Keratinocyte (primary cell): ENCODE results near the gene PRG2. TPM values are rescaled to one million over a fixed set of nuclear protein-coding genes. Genes with fewer than 3 reads are reported as not detected.

ENCODE experiments used
- DNase-seq: peaks from one replicate; pipeline ENCODE4 v3.0.0-alpha.2; 2011; ENCODE audit warnings: low read depth, missing footprints, low spot score
- FAIRE-seq: peaks from 2 replicates; lab custom pipeline; 2011; peaks lifted over from hg19 to GRCh38; lab: Jason Lieb, UNC
- H2AFZ ChIP-seq: 2 replicates; pipeline ENCODE4 v1.6.0; 2012; ENCODE audit warnings: low read length, control low read depth, inconsistent platforms; ENCODE audit not compliant: control insufficient read depth
- H3K27ac ChIP-seq: 2 replicates; pipeline ENCODE4 v1.5.1; 2011; ENCODE audit warnings: low read length; ENCODE audit not compliant: control insufficient read depth, insufficient read depth
- H3K27me3 ChIP-seq: 3 replicates; pipeline ENCODE4 v1.6.0; 2011; ENCODE audit warnings: low read length; ENCODE audit not compliant: control insufficient read depth, insufficient read depth; ENCODE audit errors: extremely low read depth
- H3K36me3 ChIP-seq, 2 experiments: 2 replicates in 1 of 2; 3 replicates in 1 of 2; pipeline ENCODE4 v1.5.1; 2011; ENCODE audit warnings: low read length in 2 of 2, mild to moderate bottlenecking in 1 of 2; ENCODE audit not compliant: control insufficient read depth in 2 of 2, insufficient read depth in 2 of 2; ENCODE audit errors: extremely low read depth in 1 of 2
- H3K4me1 ChIP-seq: 3 replicates; pipeline ENCODE4 v1.5.1; 2011; ENCODE audit warnings: low read length; ENCODE audit not compliant: control insufficient read depth, insufficient read depth; ENCODE audit errors: extremely low read depth
- H3K4me2 ChIP-seq: 3 replicates; pipeline ENCODE4 v1.6.0; 2011; ENCODE audit warnings: low read depth, low read length; ENCODE audit not compliant: control insufficient read depth, insufficient read depth; ENCODE audit errors: extremely low read depth
- H3K4me3 ChIP-seq, 3 experiments: fragments of 200-600 bp in 1 of 3; sonication (generic) in 1 of 3; 2 replicates in 2 of 3; 3 replicates in 1 of 3; pipeline ENCODE4 v1.5.1; 2011 to 2016; ENCODE audit warnings: low read length in 3 of 3, mild to moderate bottlenecking in 3 of 3, control low read depth in 2 of 3, inconsistent platforms in 1 of 3, low read depth in 1 of 3, mixed read lengths in 1 of 3, mixed run types in 1 of 3, moderate library complexity in 1 of 3; ENCODE audit not compliant: control insufficient read depth in 2 of 3, insufficient read depth in 2 of 3; ENCODE audit errors: extremely low read depth in 1 of 3
- H3K79me2 ChIP-seq: 2 replicates; pipeline ENCODE4 v1.6.0; 2012; ENCODE audit warnings: low read length; ENCODE audit not compliant: control insufficient read depth, insufficient read depth
- H3K9ac ChIP-seq: 3 replicates; pipeline ENCODE4 v1.6.0; 2011; ENCODE audit warnings: low read length; ENCODE audit not compliant: control insufficient read depth, insufficient read depth; ENCODE audit errors: extremely low read depth
- H3K9me1 ChIP-seq: 3 replicates; pipeline ENCODE4 v1.6.0; 2011; ENCODE audit warnings: low read length; ENCODE audit not compliant: control insufficient read depth, insufficient read depth; ENCODE audit errors: extremely low read depth
- H3K9me3 ChIP-seq: 2 replicates; pipeline ENCODE4 v1.5.1; 2012; ENCODE audit warnings: low read depth, low read length; ENCODE audit not compliant: control insufficient read depth
- H4K20me1 ChIP-seq: 3 replicates; pipeline ENCODE4 v1.6.0; 2011; ENCODE audit warnings: low read length; ENCODE audit not compliant: control insufficient read depth, insufficient read depth; ENCODE audit errors: extremely low read depth
- CTCF ChIP-seq, 3 experiments: IDR thresholded peaks in 1 of 3; conservative IDR thresholded peaks in 1 of 3; optimal IDR thresholded peaks in 1 of 3; 2 replicates in 2 of 3; 3 replicates in 1 of 3; pipeline versions ENCODE3 to v1.5.1; 2011; ENCODE audit warnings: low read length in 3 of 3, mild to moderate bottlenecking in 3 of 3, moderate library complexity in 2 of 3, control low read depth in 1 of 3, inconsistent platforms in 1 of 3; ENCODE audit not compliant: insufficient read depth in 2 of 3; ENCODE audit errors: extremely low read depth in 1 of 3
- EZH2 ChIP-seq: IDR thresholded peaks from one replicate; pipeline ENCODE4 v1.6.1; 2012; ENCODE audit warnings: inconsistent platforms, mild to moderate bottlenecking, low read length, moderate library complexity
- dilution Hi-C: fragments of 300-500 bp; cut with MboI; formaldehyde crosslinking; loops from one replicate; pipeline ENCODE4 v1.7.0; 2020; ENCODE audit warnings: low sequenced_read_pairs; ENCODE audit not compliant: extremely low pct_ligation_motif_present
- polyA plus RNA-seq, 5 experiments: library from polyadenylated mRNA; depleted of rRNA in 3 of 5; stranded (reverse) in 3 of 5; stranded (forward) in 1 of 5; unstranded in 1 of 5; fragments of >200 nt; gene quantifications; 1 replicate in 1 of 5; 2 replicates in 3 of 5; 3 replicates in 1 of 5; pipeline versions ENCODE4 v1.2.1 to v1.2.3, GENCODE V29; 2011 to 2012; ENCODE audit warnings: missing spikeins in 2 of 5, low read depth in 1 of 5, low replicate concordance in 1 of 5

The PRG2 gene
- polyA plus RNA-seq, 1 donor (not counting 4 experiments of a cell fraction or from before 2014, with no cell fraction given), result 0.09 TPM

- FAIRE-seq, result no peak
- no peak for TF ChIP-seq CTCF (optimal IDR thresholded peaks at IDR 0.05 in 1 of 3, IDR thresholded peaks at IDR 0.05 in 1 of 3, conservative IDR thresholded peaks at IDR 0.05 in 1 of 3; ENCODE audit: extremely low read depth in 1 of 3, insufficient read depth in 2 of 3, low read length in 3 of 3)
- no peak for TF ChIP-seq EZH2
- no peaks in the 10 kb centered on the region for H3K9me3 ChIP-seq
- no peak overlapping the region for H3K4me3 ChIP-seq
- peak overlapping the region; percentile 91 for H3K9ac ChIP-seq
- peaks cover 42% of the 10 kb centered on the region for H3K4me1 ChIP-seq
- dilution Hi-C loops, result no loop called here
- H3K4me2 ChIP-seq, result peak overlapping the region; percentile 75
- no peaks in the 10 kb centered on the region for H4K20me1 ChIP-seq
- H3K79me2 ChIP-seq, result peaks cover 18% of the 10 kb centered on the region
- DNase-seq, result no peak
- no peaks in the 10 kb centered on the region for H3K27me3 ChIP-seq
- H3K9me1 ChIP-seq, result no peaks in the 10 kb centered on the region
- H2AFZ ChIP-seq, result peak overlapping the region; percentile 22
- H3K27ac ChIP-seq, result peak overlapping the region; percentile 98
- peaks cover 0 to 12% of the 10 kb centered on the region in 2 experiments for H3K36me3 ChIP-seq
Measured at GRCh38 chr11:57427727-57428082, 37.3 kb upstream of the PRG2 start.

GRCh38 chr11:57426929-57427726 lies 36.7 kb upstream of the PRG2 start, which contains the start of gene SLC43A3:
Gene SLC43A3 (minus strand): TSS chr11:57427121. CDS start chr11:57426172, 949 bp downstream.
- Histone ChIP-seq H3K27ac (peak within 1 kb of the TSS; percentile 98), H3K79me2 (peaks cover 22% of the 10 kb centered on the region), H4K20me1 (no peaks in the 10 kb centered on the region), H3K27me3 (no peaks in the 10 kb centered on the region), H3K4me2 (peak within 1 kb of the TSS; percentile 75), H3K9ac (peak within 1 kb of the TSS; percentile 91), H3K9me3 (no peaks in the 10 kb centered on the region), H3K4me1 (peaks cover 42% of the 10 kb centered on the region), H3K36me3 (peaks cover 0 to 14% of the 10 kb centered on the region in 2 experiments), H3K9me1 (no peaks in the 10 kb centered on the region), H2AFZ (peak within 1 kb of the TSS; percentile 64), H3K4me3 (peak within 1 kb of the TSS; percentile 39 to 80 (median 64))
- FAIRE-seq (peak; percentile 83), DNase-seq (no peak)
- dilution Hi-C loops, result no loop called here
- TF ChIP-seq CTCF (optimal IDR thresholded peaks at IDR 0.05 in 1 of 3, IDR thresholded peaks at IDR 0.05 in 1 of 3, conservative IDR thresholded peaks at IDR 0.05 in 1 of 3; ENCODE audit: extremely low read depth in 1 of 3, insufficient read depth in 2 of 3, low read length in 3 of 3), result no peak
- no peak for TF ChIP-seq EZH2
